Coronary artery (tissue), 2 donors: ENCODE data around the gene SERPINA3.
"Not testable (repeated sequence)": the region's sequence is repeated elsewhere in the genome, so short reads cannot be mapped to it uniquely, and the experiment has no call there.

Experiments used
- DNase-seq: peaks from one replicate; pipeline ENCODE4 v3.0.0-alpha.2; 2017; ENCODE audit warnings: low spot score
- H3K27ac ChIP-seq, 2 donors: fragments of 200-600 bp; sonication (generic); one replicate each; pipeline ENCODE4 v1.5.1; 2016 to 2019
- H3K4me3 ChIP-seq: fragments of 200-600 bp; sonication (generic); 2 replicates; pipeline ENCODE4 v1.5.1; 2016; ENCODE audit warnings: mild to moderate bottlenecking, moderate library complexity
- TF ChIP-seq, protein P1 (sequence below): fragments of 200-600 bp; sonication (generic); IDR thresholded peaks from one replicate; pipeline ENCODE4 v1.5.1; 2019; ENCODE audit warnings: antibody characterized with exemption

The SERPINA3 gene

DNA sequence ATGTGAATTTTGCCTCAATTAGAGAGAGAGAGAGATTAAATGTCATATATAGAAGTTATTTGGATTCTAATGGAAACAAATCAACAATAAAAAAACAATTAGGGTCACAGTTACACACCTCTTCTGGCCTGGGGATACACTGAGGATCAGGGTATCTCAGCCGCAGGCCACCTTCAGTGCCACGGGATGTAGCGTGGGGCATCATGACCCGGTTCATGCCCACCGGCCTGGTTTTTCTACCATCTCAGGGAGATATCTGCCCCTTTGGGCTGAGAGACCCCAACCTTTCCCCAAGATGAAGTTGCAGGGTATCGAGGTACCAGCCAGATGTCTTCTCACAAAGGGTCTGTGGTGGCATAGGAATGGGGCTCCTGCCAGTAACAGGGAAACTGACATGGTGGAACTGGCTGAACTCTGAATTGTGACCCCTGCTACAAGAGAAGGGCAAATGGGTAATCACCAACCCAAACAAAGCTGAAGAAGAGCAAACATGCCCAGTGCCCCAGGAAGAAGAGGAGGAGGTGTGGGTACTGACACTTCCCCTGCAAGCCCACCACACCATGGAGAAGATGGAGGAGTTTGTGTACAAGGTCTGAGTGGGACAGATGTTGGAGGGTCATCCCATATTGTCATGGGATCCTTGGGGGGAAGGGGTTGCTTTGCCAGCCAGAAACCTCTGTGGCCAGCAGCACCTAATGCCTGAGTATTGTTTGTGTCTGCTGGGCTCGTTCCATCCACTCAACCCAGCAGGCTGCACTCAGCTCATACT is 19.5 kb downstream of the SERPINA3 start:
- no peak overlapping the region for H3K27ac ChIP-seq
- no peak for DNase-seq
- no peak overlapping the region for H3K4me3 ChIP-seq
- TF ChIP-seq, protein P1, sequence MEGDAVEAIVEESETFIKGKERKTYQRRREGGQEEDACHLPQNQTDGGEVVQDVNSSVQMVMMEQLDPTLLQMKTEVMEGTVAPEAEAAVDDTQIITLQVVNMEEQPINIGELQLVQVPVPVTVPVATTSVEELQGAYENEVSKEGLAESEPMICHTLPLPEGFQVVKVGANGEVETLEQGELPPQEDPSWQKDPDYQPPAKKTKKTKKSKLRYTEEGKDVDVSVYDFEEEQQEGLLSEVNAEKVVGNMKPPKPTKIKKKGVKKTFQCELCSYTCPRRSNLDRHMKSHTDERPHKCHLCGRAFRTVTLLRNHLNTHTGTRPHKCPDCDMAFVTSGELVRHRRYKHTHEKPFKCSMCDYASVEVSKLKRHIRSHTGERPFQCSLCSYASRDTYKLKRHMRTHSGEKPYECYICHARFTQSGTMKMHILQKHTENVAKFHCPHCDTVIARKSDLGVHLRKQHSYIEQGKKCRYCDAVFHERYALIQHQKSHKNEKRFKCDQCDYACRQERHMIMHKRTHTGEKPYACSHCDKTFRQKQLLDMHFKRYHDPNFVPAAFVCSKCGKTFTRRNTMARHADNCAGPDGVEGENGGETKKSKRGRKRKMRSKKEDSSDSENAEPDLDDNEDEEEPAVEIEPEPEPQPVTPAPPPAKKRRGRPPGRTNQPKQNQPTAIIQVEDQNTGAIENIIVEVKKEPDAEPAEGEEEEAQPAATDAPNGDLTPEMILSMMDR: no peak

DNA sequence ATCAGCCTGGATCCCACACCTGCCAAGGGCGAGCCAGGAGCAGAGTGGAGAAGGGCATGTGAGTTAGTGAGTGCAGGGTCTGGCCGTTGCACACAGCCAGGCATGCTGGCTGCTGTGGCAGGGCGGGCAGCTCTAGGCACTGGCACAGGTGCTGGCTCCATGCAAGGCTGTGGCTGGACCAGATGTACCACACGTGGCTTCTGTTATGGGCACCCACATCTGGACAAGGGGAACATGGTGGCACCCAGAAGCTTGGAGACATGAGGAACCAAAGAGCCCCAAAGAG is 20.1 kb downstream of the SERPINA3 start:
- Histone ChIP-seq H3K4me3 (no peak overlapping the region), H3K27ac (no peak overlapping the region)
- no peak for DNase-seq
- TF ChIP-seq, protein P1: no peak

DNA sequence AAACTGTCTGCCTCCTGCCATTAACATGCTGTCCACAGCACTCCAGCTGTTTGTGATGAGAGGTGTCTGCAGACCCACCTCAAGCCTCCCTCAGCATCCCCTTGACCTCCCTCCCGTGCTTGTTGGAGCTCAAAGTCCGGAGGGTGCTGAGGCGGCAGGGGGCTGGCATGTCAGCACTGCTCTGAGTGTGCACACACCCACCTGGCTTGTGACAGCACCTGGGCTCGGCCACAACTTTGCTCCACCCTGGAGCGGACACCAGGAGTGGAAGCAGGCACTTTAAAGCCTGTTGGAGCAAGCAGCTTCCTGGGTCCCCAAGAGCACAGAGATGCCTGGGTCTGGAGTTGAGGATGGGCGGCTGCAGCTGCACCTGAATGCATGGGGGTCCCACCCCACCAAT is 20.9 kb downstream of the SERPINA3 start:
- H3K4me3 ChIP-seq: no peak overlapping the region
- TF ChIP-seq, protein P1: no peak
- H3K27ac ChIP-seq: no peak overlapping the region
- DNase-seq: no peak

DNA sequence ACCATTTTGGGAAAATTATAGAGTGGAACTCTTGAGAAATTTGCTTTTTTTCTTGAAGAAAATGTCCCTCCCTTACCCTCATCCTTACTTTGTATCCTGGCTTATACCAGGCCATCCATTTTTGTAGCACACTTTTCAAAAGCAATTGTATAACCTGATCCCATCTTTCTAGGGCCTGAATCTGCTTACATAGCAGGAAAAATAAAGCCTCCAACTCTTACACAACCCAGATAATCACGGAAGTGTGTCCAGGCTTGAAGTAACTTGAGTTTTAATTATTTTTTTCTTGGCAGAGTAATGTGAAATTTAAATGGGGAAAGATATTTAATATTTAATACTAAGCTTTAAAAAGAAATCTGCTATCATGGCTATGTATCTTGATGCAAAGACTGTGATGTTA is 23.0 kb downstream of the SERPINA3 start:
- DNase-seq: no peak
- no peak overlapping the region for H3K27ac ChIP-seq
- H3K4me3 ChIP-seq: no peak overlapping the region
- TF ChIP-seq, protein P1: no peak

DNA sequence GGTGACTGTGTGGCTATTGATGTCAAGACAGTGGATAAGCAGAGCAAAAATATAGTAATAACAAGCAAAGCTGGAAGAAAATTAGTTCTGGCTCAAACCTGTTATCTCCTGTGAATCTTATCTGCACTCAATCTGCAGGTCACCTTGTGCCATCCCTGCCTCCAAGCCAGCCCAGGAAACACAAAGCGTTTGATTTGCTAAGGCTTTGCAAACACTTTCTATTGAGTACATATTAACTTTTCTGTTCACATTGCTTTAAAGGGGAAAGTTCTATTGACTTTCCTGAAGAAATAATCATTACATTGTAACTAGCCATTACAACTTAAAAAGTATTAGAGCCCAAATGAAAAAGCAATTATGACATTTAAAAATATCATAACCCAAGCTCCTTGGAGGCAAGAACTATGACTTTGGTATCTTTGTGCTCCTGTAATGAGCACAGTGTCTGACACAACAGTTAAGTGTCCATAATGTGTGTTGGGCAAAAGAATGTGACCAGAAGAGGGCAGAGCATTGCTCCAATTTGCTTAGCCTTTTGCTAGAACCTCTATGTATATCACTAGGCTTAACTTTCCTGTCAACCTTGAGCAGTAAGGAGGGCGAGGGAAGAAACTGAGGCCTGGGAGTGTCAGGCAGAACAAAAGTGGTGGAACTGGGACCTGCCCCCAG is 24.7 kb downstream of the SERPINA3 start:
- TF ChIP-seq, protein P1: no peak
- Histone ChIP-seq H3K4me3 (no peak overlapping the region), H3K27ac (no peak overlapping the region)
- no peak for DNase-seq

DNA sequence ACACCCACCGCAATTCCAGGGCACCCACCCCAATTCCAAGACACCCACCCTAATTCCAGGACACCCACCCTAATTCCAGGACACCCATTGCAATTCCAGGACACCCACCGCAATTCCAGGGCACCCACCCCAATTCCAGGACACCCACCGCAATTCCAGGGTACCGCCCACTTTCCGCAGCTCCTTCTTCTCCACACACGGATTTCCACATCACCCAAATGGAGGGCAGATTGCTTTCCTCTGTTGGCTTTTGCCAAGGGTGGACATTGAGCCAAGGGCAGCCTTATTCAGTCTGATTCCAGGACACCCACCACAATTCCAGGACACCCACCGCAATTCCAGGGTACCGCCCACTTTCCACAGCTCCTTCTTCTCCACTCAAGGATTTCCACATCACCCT is 25.6 kb downstream of the SERPINA3 start:
- H3K27ac ChIP-seq, H3K4me3 ChIP-seq, DNase-seq: not testable (repeated sequence)

DNA sequence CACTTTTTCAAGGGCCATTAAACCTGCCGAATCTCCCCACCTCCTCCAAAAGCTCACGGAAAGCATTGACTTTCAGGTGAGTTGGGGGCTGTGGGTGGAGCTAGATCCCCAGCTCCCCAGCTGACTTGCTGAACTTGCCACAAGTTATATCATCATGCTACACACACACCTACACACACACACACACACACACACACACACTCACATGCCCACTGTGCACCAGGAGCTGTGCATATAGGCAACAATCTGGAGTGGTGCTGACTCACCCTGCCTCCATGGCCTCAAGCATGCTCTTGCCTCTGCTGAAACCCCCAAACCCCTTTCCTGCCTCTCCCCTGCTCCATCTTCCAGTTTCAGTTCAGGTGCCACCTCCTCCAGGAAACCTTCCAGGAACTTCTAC is 26.1 kb downstream of the SERPINA3 start:
- Histone ChIP-seq H3K4me3 (no peak overlapping the region), H3K27ac (no peak overlapping the region)
- TF ChIP-seq, protein P1: no peak
- no peak for DNase-seq
